ENCODE results near the gene CCNC. TPM values are rescaled to one million over a fixed set of nuclear protein-coding genes. Genes with fewer than 3 reads are reported as not detected.

Gene CCNC
- total RNA-seq, 1 experiment from 2014 or later = 93.1 TPM

- TF ChIP-seq ZNF425 (CRISPR knock-in tag; conservative IDR thresholded peaks at IDR 0.05) (no peak), EMX1 (CRISPR knock-in tag; IDR thresholded peaks at IDR 0.05) (no peak), MXD4 (CRISPR knock-in tag; IDR thresholded peaks at IDR 0.05; ENCODE audit: borderline replicate concordance) (no peak), SMAD4 (CRISPR knock-in tag; IDR thresholded peaks at IDR 0.05) (no peak), MYBL2 (CRISPR knock-in tag; IDR thresholded peaks at IDR 0.05) (peak; percentile 73; the same call in 1 of the 2 replicates), ZNF671 (CRISPR knock-in tag; IDR thresholded peaks at IDR 0.05) (no peak), ETV6 (CRISPR knock-in tag; IDR thresholded peaks at IDR 0.05) (peak; percentile 70), FOXP4 (CRISPR knock-in tag; IDR thresholded peaks at IDR 0.05) (peak; percentile 64; the same call in 1 of the 2 replicates), ZNF423 (CRISPR knock-in tag; IDR thresholded peaks at IDR 0.05) (no peak), IRF2 (CRISPR knock-in tag; IDR thresholded peaks at IDR 0.05; ENCODE audit: borderline replicate concordance, low read depth) (no peak), ATF6 (CRISPR knock-in tag; IDR thresholded peaks at IDR 0.05) (no peak), TP53 (CRISPR knock-in tag; IDR thresholded peaks at IDR 0.05) (no peak), JUN (CRISPR knock-in tag; IDR thresholded peaks at IDR 0.05) (0 out of 2 replicates have a peak, but pooled peaks have one; percentile 39), GABPB1 (CRISPR knock-in tag; IDR thresholded peaks at IDR 0.05) (0 out of 2 replicates have a peak, but pooled peaks have one; percentile 54), CREB1 (CRISPR knock-in tag; IDR thresholded peaks at IDR 0.05) (0 out of 2 replicates have a peak, but pooled peaks have one; percentile 29), FOXK1 (CRISPR knock-in tag; IDR thresholded peaks at IDR 0.05) (peak; percentile 77; the same call in 1 of the 2 replicates), SMAD3 (CRISPR knock-in tag; IDR thresholded peaks at IDR 0.05; ENCODE audit: borderline replicate concordance) (0 out of 2 replicates have a peak, but pooled peaks have one; percentile 36), MAX (CRISPR knock-in tag; IDR thresholded peaks at IDR 0.05) (peak; percentile 69)
Measured at GRCh38 chr6:99520855-99521632, 47.4 kb downstream of the CCNC start (continued).

- DNase-seq (ENCODE audit: low spot score) = no peak
- TF ChIP-seq CREB1 (CRISPR knock-in tag; IDR thresholded peaks at IDR 0.05) = no peak
- TF ChIP-seq PRDM15 (CRISPR knock-in tag; IDR thresholded peaks at IDR 0.05) = no peak
- TF ChIP-seq SOX15 (CRISPR knock-in tag; IDR thresholded peaks at IDR 0.05) = no peak
- TF ChIP-seq CBFB (CRISPR knock-in tag; IDR thresholded peaks at IDR 0.05; ENCODE audit: low read depth) = no peak
- TF ChIP-seq ESRRA (CRISPR knock-in tag; IDR thresholded peaks at IDR 0.05; ENCODE audit: borderline replicate concordance) = no peak
- no peak for TF ChIP-seq ATF1 (CRISPR knock-in tag; IDR thresholded peaks at IDR 0.05)
- no peak for TF ChIP-seq ZNF512 (CRISPR knock-in tag; IDR thresholded peaks at IDR 0.05; ENCODE audit: borderline replicate concordance)
- TF ChIP-seq ETV6 (CRISPR knock-in tag; IDR thresholded peaks at IDR 0.05) = no peak
- TF ChIP-seq OVOL2 (CRISPR knock-in tag; IDR thresholded peaks at IDR 0.05; ENCODE audit: borderline replicate concordance) = no peak
- TF ChIP-seq FOXK1 (CRISPR knock-in tag; IDR thresholded peaks at IDR 0.05) = no peak
Measured at GRCh38 chr6:99519446-99519845, 49.0 kb downstream of the CCNC start.

More at GRCh38 chr6:99519446-99519845, 49.0 kb downstream of the CCNC start:
- no peaks in the 10 kb centered on the region for H3K36me3 Mint-ChIP-seq
- no peak overlapping the region for H3K27ac Mint-ChIP-seq
- H3K27me3 Mint-ChIP-seq (ENCODE audit: low read depth) = no peaks in the 10 kb centered on the region
- H3K9me3 Mint-ChIP-seq = 0 out of 2 replicates have a peak, but pooled peaks cover 4% of the 10 kb centered on the region
- peaks cover 10% of the 10 kb centered on the region for H3K4me1 Mint-ChIP-seq
- ChIA-PET CTCF (interaction anchor here (1.5 kb wide), 1 partner anchor 49 kb away, joined by 6 read pairs; the partner anchor contains the start of gene CCNC), POLR2A (no interaction called here)
- H3K4me3 Mint-ChIP-seq = no peak overlapping the region
- ATAC-seq = no peak
